GM23338 (cell line): Measurements from ENCODE around the gene DIAPH3. TPM values are rescaled to one million over a fixed set of nuclear protein-coding genes. Genes with fewer than 3 reads are reported as not detected.

Experiments used
- ATAC-seq: fragments of 200-7000 bp; cut with Tn5 transposase; 3 replicates; pipeline ENCODE4 v1.9.1; 2020
- DNase-seq: peaks from one replicate; pipeline ENCODE4 v3.0.0-alpha.2; 2015; ENCODE audit warnings: low spot score
- H2AFZ ChIP-seq: fragments of 200-600 bp; sonication (generic); 2 replicates; pipeline ENCODE4 v1.8.0; 2016; ENCODE audit warnings: antibody characterized with exemption, mild to moderate bottlenecking, moderate library complexity
- H3F3A ChIP-seq: fragments of 200-600 bp; sonication (generic); replicated peaks from 2 replicates; pipeline ENCODE4 v1.8.0; 2017; ENCODE audit warnings: antibody characterized with exemption, mixed run types, low read depth
- H3K27ac ChIP-seq: fragments of 200-600 bp; sonication (generic); 2 replicates; pipeline ENCODE4 v1.6.1; 2016; ENCODE audit warnings: low read depth
- H3K27me3 ChIP-seq: fragments of 200-600 bp; sonication (generic); 2 replicates; pipeline ENCODE4 v1.8.0; 2016; ENCODE audit warnings: mild to moderate bottlenecking, mixed run types, moderate library complexity; ENCODE audit not compliant: insufficient read depth
- H3K36me3 ChIP-seq: fragments of 200-600 bp; sonication (generic); 2 replicates; pipeline ENCODE4 v1.8.0; 2016; ENCODE audit warnings: mild to moderate bottlenecking; ENCODE audit not compliant: insufficient read depth
- H3K4me1 ChIP-seq: fragments of 200-600 bp; sonication (generic); 2 replicates; pipeline ENCODE4 v1.8.0; 2016; ENCODE audit warnings: mild to moderate bottlenecking, moderate library complexity; ENCODE audit not compliant: insufficient read depth
- H3K4me2 ChIP-seq: fragments of 200-600 bp; sonication (generic); 2 replicates; pipeline ENCODE4 v1.7.1; 2017; ENCODE audit warnings: mixed run types
- H3K4me3 ChIP-seq: fragments of 200-600 bp; sonication (generic); 2 replicates; pipeline ENCODE4 v1.6.1; 2016; ENCODE audit warnings: mixed run types
- H3K79me2 ChIP-seq: fragments of 200-600 bp; sonication (generic); replicated peaks from 2 replicates; pipeline ENCODE4 v1.8.0; 2017; ENCODE audit warnings: mild to moderate bottlenecking; ENCODE audit not compliant: insufficient read depth
- H3K9me2 ChIP-seq: fragments of 200-600 bp; sonication (generic); 2 replicates; pipeline ENCODE4 v1.8.0; 2017; ENCODE audit not compliant: insufficient read depth
- H4K20me1 ChIP-seq: fragments of 200-600 bp; sonication (generic); replicated peaks from 2 replicates; pipeline ENCODE4 v1.8.0; 2017; ENCODE audit warnings: mild to moderate bottlenecking; ENCODE audit not compliant: insufficient read depth
- H3K27ac Mint-ChIP-seq: 2 replicates; pipeline ENCODE4 v1.8.0; 2020; ENCODE audit warnings: inconsistent platforms, mild to moderate bottlenecking, moderate library complexity, mixed read lengths
- H3K27me3 Mint-ChIP-seq: 3 replicates; pipeline ENCODE4 v1.8.0; 2022; ENCODE audit warnings: low read depth, mild to moderate bottlenecking, moderate library complexity, mixed read lengths, inconsistent platforms; ENCODE audit not compliant: insufficient read depth, poor library complexity
- H3K36me3 Mint-ChIP-seq: 3 replicates; pipeline ENCODE4 v1.8.0; 2021; ENCODE audit warnings: low read depth, mild to moderate bottlenecking, inconsistent platforms, moderate library complexity, mixed read lengths
- H3K4me1 Mint-ChIP-seq: 3 replicates; pipeline ENCODE4 v1.8.0; 2020; ENCODE audit warnings: mild to moderate bottlenecking, inconsistent platforms, mixed read lengths
- H3K4me3 Mint-ChIP-seq: 3 replicates; pipeline ENCODE4 v1.8.0; 2021; ENCODE audit warnings: moderate library complexity, mild to moderate bottlenecking, inconsistent platforms, mixed read lengths
- H3K9me3 Mint-ChIP-seq: 3 replicates; pipeline ENCODE4 v1.8.0; 2020; ENCODE audit warnings: moderate library complexity, mild to moderate bottlenecking, inconsistent platforms, mixed read lengths
- CREB1 ChIP-seq: fragments of 250-450 bp; sonication (Bioruptor Pico); IDR thresholded peaks from 2 replicates; pipeline ENCODE4 v1.5.0; 2020; ENCODE audit warnings: low read depth, mild to moderate bottlenecking, moderate library complexity
- CTCF ChIP-seq, 2 experiments: fragments of 200-600 bp in 1 of 2; sonication (generic) in 1 of 2; conservative IDR thresholded peaks; 2 replicates each; pipeline versions ENCODE4 v1.5.1 to v1.6.1; 2016 to 2017; ENCODE audit warnings: antibody characterized with exemption in 2 of 2, low read depth in 2 of 2, mild to moderate bottlenecking in 2 of 2, moderate library complexity in 1 of 2
- ETS1 ChIP-seq: IDR thresholded peaks from 2 replicates; pipeline ENCODE4 v1.6.1; 2016; ENCODE audit warnings: antibody characterized with exemption
- EZH2 ChIP-seq: fragments of 200-600 bp; sonication (generic); IDR thresholded peaks from one replicate; pipeline ENCODE4 v1.8.0; 2017; ENCODE audit warnings: antibody characterized with exemption, mild to moderate bottlenecking, low read depth; ENCODE audit not compliant: unreplicated experiment
- JUNB ChIP-seq: IDR thresholded peaks from one replicate; pipeline ENCODE4 v1.6.1; 2016; ENCODE audit warnings: antibody characterized with exemption; ENCODE audit not compliant: unreplicated experiment
- NANOG ChIP-seq: IDR thresholded peaks from 2 replicates; pipeline ENCODE4 v1.6.1; 2016; ENCODE audit warnings: antibody characterized with exemption, borderline replicate concordance
- POLR2AphosphoS5 ChIP-seq: IDR thresholded peaks from 2 replicates; pipeline ENCODE4 v1.6.1; 2016; ENCODE audit warnings: antibody characterized with exemption, low read depth
- STAT1 ChIP-seq: IDR thresholded peaks from one replicate; pipeline ENCODE4 v1.6.1; 2016; ENCODE audit warnings: antibody characterized with exemption; ENCODE audit not compliant: unreplicated experiment
- ZNF462 ChIP-seq: fragments of 250-450 bp; sonication (Bioruptor Pico); IDR thresholded peaks from 2 replicates; pipeline ENCODE4 v1.5.0; 2020; ENCODE audit warnings: mild to moderate bottlenecking, moderate library complexity
- polyA plus RNA-seq: library from polyadenylated mRNA; unstranded; fragments of >200 nt; fragmentation: Nextera tagmentation; extraction: Ambion mirVana; gene quantifications from 2 replicates; pipeline ENCODE4 v1.2.1, GENCODE V29; 2016
- total RNA-seq: library from RNA; depleted of rRNA; stranded (reverse); fragments of >200 nt; shearing (Covaris generic); gene quantifications from 2 replicates; pipeline ENCODE4 v1.2.3, GENCODE V29; 2014

DIAPH3 gene
- total and polyA plus RNA-seq, 2 experiments from 2014 or later: 23.4 to 30.2 TPM

GRCh38 chr13:59638404-59638803, 525.3 kb downstream of the DIAPH3 start:
- Histone ChIP-seq H3K79me2 (no peaks in the 10 kb centered on the region), H3K4me2 (no peak overlapping the region), H3K4me1 (peaks cover 11% of the 10 kb centered on the region; the same call in 1 of the 2 replicates), H3K4me3 (no peak overlapping the region), H2AFZ (no peak overlapping the region), H3K9me2 (peaks cover 11% of the 10 kb centered on the region), H3K36me3 (no peaks in the 10 kb centered on the region), H3K27ac (no peak overlapping the region), H3K27me3 (no peaks in the 10 kb centered on the region), H4K20me1 (no peaks in the 10 kb centered on the region), H3F3A (no peaks in the 10 kb centered on the region)
- Mint-ChIP-seq H3K27me3 (peaks cover 5% of the 10 kb centered on the region), H3K4me1 (peaks cover 12% of the 10 kb centered on the region), H3K4me3 (no peak overlapping the region), H3K27ac (no peak overlapping the region), H3K36me3 (no peaks in the 10 kb centered on the region), H3K9me3 (no peaks in the 10 kb centered on the region)
- ATAC-seq: no peak
- TF ChIP-seq CTCF (conservative IDR thresholded peaks at IDR 0.05; ENCODE audit: low read depth in 2 of 2) (no peak), EZH2 (no peak), NANOG (no peak), ZNF462 (CRISPR knock-in tag) (no peak), STAT1 (no peak), CREB1 (no peak), ETS1 (no peak), POLR2AphosphoS5 (no peak), JUNB (no peak)
- no peak for DNase-seq
